ENCODE data around the gene PWP1.

The PWP1 gene

DNA sequence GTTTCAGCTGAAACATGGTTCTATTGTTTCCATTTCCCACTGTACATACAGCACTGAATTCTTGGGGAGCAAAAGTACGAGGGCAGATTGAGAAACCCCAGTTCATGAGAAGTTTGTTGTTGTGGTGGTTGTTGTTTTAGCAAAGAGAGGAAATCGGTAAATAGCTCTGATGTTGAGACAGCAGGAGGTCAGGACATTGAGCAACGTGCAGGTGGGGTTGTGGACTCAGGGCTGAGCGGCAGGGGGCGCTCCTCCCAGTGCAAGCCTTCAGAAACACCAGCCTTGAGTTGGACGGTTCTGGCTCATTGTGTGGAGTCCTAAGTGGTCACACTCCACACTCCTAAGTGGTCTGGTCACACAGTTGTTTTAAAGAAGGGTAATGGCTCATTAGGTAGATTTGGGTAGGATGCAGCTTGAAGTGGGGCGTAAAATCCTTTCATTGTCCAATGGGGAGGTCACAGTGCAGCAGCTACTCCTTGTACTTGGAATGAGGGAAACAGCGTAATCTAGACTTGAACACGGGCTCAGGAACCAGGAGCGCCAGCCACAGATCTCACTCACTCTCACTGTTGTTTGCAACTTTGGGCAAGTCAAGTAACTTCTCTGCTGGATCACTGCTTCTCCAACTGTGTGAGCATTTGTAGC lies 14.5 kb upstream of the PWP1 start:
- no peaks in the 10 kb centered on the region for H3K36me3 ChIP-seq (replicated peaks; ENCODE audit: insufficient read depth, low read length)
- H3K4me2 ChIP-seq (ENCODE audit: low read depth, low read length) = peak overlapping the region; percentile 54
- peak overlapping the region; percentile 38 for H3K4me3 ChIP-seq (ENCODE audit: low read length)
- H3K9me2 ChIP-seq (replicated peaks; ENCODE audit: insufficient read depth, low read length) = no peaks in the 10 kb centered on the region
- peak overlapping the region; percentile 47 for H3K9ac ChIP-seq (ENCODE audit: low read length)
- peaks cover 14% of the 10 kb centered on the region for H3K4me1 ChIP-seq (ENCODE audit: low read length)
- no peak for TF ChIP-seq EZH2phosphoT487 (IDR thresholded peaks at IDR 0.05; ENCODE audit: low read length)
- TF ChIP-seq, protein P1, sequence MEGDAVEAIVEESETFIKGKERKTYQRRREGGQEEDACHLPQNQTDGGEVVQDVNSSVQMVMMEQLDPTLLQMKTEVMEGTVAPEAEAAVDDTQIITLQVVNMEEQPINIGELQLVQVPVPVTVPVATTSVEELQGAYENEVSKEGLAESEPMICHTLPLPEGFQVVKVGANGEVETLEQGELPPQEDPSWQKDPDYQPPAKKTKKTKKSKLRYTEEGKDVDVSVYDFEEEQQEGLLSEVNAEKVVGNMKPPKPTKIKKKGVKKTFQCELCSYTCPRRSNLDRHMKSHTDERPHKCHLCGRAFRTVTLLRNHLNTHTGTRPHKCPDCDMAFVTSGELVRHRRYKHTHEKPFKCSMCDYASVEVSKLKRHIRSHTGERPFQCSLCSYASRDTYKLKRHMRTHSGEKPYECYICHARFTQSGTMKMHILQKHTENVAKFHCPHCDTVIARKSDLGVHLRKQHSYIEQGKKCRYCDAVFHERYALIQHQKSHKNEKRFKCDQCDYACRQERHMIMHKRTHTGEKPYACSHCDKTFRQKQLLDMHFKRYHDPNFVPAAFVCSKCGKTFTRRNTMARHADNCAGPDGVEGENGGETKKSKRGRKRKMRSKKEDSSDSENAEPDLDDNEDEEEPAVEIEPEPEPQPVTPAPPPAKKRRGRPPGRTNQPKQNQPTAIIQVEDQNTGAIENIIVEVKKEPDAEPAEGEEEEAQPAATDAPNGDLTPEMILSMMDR (IDR thresholded peaks at IDR 0.05; ENCODE audit: low read length) = peak; percentile 96
- H4K20me1 ChIP-seq (ENCODE audit: insufficient read depth, low read length) = no peaks in the 10 kb centered on the region
- no peaks in the 10 kb centered on the region for H3K9me3 ChIP-seq (replicated peaks; ENCODE audit: insufficient read depth, low read length)
- peaks cover 14% of the 10 kb centered on the region for H3F3A ChIP-seq (ENCODE audit: insufficient read depth, low read length)
- no peaks in the 10 kb centered on the region for H3K79me2 ChIP-seq (ENCODE audit: low read length)
- peak overlapping the region; percentile 60 for H2AFZ ChIP-seq (ENCODE audit: low read length)
- peak; percentile 76 for DNase-seq
- peak overlapping the region; percentile 72 for H3K27ac ChIP-seq (ENCODE audit: low read length)
- H3K27me3 ChIP-seq (replicated peaks; ENCODE audit: insufficient read depth, low read length) = no peaks in the 10 kb centered on the region

DNA sequence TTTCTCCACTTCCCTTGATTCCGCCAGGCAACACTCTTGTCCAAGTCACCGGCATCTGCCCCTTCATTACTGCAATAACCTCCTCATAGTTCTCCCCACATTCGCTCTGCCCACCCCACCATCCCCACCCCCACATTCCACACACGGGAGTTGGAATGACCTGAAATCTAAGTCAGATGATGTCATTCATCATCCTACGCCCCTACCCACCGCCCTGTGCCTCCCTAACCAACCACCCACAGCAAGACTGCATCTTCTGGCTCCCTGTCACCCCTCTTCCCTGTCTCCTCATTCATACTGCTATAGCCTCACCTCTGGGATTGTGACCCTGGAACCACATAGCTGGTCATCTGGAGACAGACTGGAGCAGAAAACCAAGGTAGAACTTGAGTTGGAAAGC lies 7.9 kb upstream of the PWP1 start:
- Histone ChIP-seq H4K20me1 (ENCODE audit: insufficient read depth, low read length) (no peaks in the 10 kb centered on the region), H3K4me1 (ENCODE audit: low read length) (peaks cover 30% of the 10 kb centered on the region), H3K9me2 (replicated peaks; ENCODE audit: insufficient read depth, low read length) (no peaks in the 10 kb centered on the region), H3K27me3 (replicated peaks; ENCODE audit: insufficient read depth, low read length) (no peaks in the 10 kb centered on the region), H3K4me2 (ENCODE audit: low read depth, low read length) (peak overlapping the region; percentile 59; the same call in 1 of the 2 replicates), H3K4me3 (ENCODE audit: low read length) (no peak overlapping the region), H3K79me2 (ENCODE audit: low read length) (no peaks in the 10 kb centered on the region), H3K36me3 (replicated peaks; ENCODE audit: insufficient read depth, low read length) (no peaks in the 10 kb centered on the region), H3K9me3 (replicated peaks; ENCODE audit: insufficient read depth, low read length) (no peaks in the 10 kb centered on the region), H3K27ac (ENCODE audit: low read length) (peak overlapping the region; percentile 72; the same call in 1 of the 2 replicates), H2AFZ (ENCODE audit: low read length) (peak overlapping the region; percentile 23; the same call in 1 of the 2 replicates), H3K9ac (ENCODE audit: low read length) (0 out of 2 replicates have a peak overlapping the region, but pooled peaks have one; percentile 17), H3F3A (ENCODE audit: insufficient read depth, low read length) (peaks cover 24% of the 10 kb centered on the region)
- no peak for DNase-seq
- TF ChIP-seq EZH2phosphoT487 (IDR thresholded peaks at IDR 0.05; ENCODE audit: low read length) (no peak), EZH2 (optimal IDR thresholded peaks at IDR 0.05; ENCODE audit: low read depth, low read length) (no peak)
- TF ChIP-seq, protein P1 (IDR thresholded peaks at IDR 0.05; ENCODE audit: low read length) = no peak

DNA sequence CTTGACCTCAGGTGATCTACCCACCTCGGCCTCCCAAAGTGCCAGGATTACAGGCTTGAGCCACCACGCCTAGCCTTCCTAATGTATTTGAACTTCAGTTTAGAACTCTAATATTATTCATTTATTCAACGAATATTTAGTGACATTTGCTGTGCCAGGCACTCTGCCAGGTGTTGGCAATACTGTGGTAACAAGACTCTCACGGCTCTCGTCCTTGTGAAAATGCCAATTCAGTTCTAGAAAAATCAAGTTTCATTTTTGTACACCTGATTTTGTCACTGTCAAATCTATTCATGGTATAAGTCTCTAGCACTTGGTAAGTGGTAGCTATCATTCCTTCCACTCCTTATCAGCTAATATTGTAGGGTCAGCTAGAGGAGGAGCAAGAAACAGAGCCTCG lies 6.3 kb upstream of the PWP1 start:
- Histone ChIP-seq H3K9ac (ENCODE audit: low read length) (no peak overlapping the region; the same call in 1 of the 2 replicates), H2AFZ (ENCODE audit: low read length) (peak overlapping the region; percentile 8; the same call in 1 of the 2 replicates), H3K36me3 (replicated peaks; ENCODE audit: insufficient read depth, low read length) (no peaks in the 10 kb centered on the region), H3K4me2 (ENCODE audit: low read depth, low read length) (peak overlapping the region; percentile 59; the same call in 1 of the 2 replicates), H3K4me3 (ENCODE audit: low read length) (no peak overlapping the region), H3K27ac (ENCODE audit: low read length) (peak overlapping the region; percentile 72; the same call in 1 of the 2 replicates), H3K9me2 (replicated peaks; ENCODE audit: insufficient read depth, low read length) (no peaks in the 10 kb centered on the region), H3K79me2 (ENCODE audit: low read length) (no peaks in the 10 kb centered on the region), H3K4me1 (ENCODE audit: low read length) (peaks cover 30% of the 10 kb centered on the region), H3K27me3 (replicated peaks; ENCODE audit: insufficient read depth, low read length) (no peaks in the 10 kb centered on the region), H3K9me3 (replicated peaks; ENCODE audit: insufficient read depth, low read length) (no peaks in the 10 kb centered on the region), H3F3A (ENCODE audit: insufficient read depth, low read length) (peaks cover 24% of the 10 kb centered on the region), H4K20me1 (ENCODE audit: insufficient read depth, low read length) (no peaks in the 10 kb centered on the region)
- TF ChIP-seq EZH2 (optimal IDR thresholded peaks at IDR 0.05; ENCODE audit: low read depth, low read length) = no peak
- TF ChIP-seq, protein P1 (IDR thresholded peaks at IDR 0.05; ENCODE audit: low read length) = no peak
- no peak for TF ChIP-seq EZH2phosphoT487 (IDR thresholded peaks at IDR 0.05; ENCODE audit: low read length)
- DNase-seq = peak; percentile 77

Data from MM.1S (cell line).